ENCODE measurements around the gene ZNF592.

GRCh38 chr15:84812842-84813241 is 64.5 kb downstream of the ZNF592 start:
- TF ChIP-seq CTCF (IDR thresholded peaks at IDR 0.05) (no peak), POLR2A (IDR thresholded peaks at IDR 0.05) (no peak)

Data from heart left ventricle (tissue), 13 donors.